ENCODE results near the gene RAD51B. TPM values are rescaled to one million over a fixed set of nuclear protein-coding genes. Genes with fewer than 3 reads are reported as not detected.

RAD51B gene
- total RNA-seq, 1 experiment from 2014 or later, result 29.9 TPM

DNA sequence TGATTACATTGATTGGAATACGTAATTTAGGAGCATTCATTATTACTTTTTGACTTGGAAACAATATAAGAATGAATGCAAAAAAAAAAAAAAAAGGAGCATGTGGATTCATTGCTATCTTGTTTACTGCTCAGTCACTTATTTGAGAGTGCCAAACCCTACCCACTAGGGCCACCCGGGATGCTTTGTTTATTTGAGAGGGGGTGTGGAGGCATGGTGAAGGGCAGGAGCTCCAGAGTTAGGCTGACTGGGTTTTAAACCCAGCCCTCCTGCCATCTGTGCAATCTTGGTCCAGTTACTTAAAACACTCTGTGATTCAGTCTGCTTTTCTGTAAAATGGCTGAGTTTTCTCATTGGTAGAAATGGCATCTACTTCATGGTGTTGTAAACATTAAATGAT lies 195.2 kb downstream of the RAD51B start:
- H4K20me1 ChIP-seq (ENCODE audit: insufficient read depth), result no peaks in the 10 kb centered on the region
- no peak overlapping the region for H3K4me2 ChIP-seq
- POLR2A ChIA-PET (ENCODE audit: unreplicated experiment), result no interaction called here
- no peak overlapping the region for H3K4me3 ChIP-seq
- H3K36me3 ChIP-seq (ENCODE audit: low read depth), result no peaks in the 10 kb centered on the region
- no peaks in the 10 kb centered on the region for H3F3A ChIP-seq (ENCODE audit: insufficient read depth, low read depth)
- CTCF ChIA-PET, result no interaction called here
- intact Hi-C loops (cut with micrococcal nuclease; ENCODE audit: unreplicated experiment), result no loop called here
- no peaks in the 10 kb centered on the region; the same call in 1 of the 2 replicates for H3K9me2 ChIP-seq (ENCODE audit: insufficient read depth)
- no peak for DNase-seq
- H3K27ac ChIP-seq, result no peak overlapping the region
- no peaks in the 10 kb centered on the region for H3K27me3 ChIP-seq (ENCODE audit: insufficient read depth, low read depth)
- TF ChIP-seq, protein P1, sequence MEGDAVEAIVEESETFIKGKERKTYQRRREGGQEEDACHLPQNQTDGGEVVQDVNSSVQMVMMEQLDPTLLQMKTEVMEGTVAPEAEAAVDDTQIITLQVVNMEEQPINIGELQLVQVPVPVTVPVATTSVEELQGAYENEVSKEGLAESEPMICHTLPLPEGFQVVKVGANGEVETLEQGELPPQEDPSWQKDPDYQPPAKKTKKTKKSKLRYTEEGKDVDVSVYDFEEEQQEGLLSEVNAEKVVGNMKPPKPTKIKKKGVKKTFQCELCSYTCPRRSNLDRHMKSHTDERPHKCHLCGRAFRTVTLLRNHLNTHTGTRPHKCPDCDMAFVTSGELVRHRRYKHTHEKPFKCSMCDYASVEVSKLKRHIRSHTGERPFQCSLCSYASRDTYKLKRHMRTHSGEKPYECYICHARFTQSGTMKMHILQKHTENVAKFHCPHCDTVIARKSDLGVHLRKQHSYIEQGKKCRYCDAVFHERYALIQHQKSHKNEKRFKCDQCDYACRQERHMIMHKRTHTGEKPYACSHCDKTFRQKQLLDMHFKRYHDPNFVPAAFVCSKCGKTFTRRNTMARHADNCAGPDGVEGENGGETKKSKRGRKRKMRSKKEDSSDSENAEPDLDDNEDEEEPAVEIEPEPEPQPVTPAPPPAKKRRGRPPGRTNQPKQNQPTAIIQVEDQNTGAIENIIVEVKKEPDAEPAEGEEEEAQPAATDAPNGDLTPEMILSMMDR (conservative IDR thresholded peaks at IDR 0.05), result no peak
- TF ChIP-seq EZH2 (IDR thresholded peaks at IDR 0.05; ENCODE audit: low read depth), result no peak
- H3K9me3 ChIP-seq (ENCODE audit: insufficient read depth, low read depth), result no peaks in the 10 kb centered on the region
- no peaks in the 10 kb centered on the region for H3K79me2 ChIP-seq (ENCODE audit: low read depth)
- H2AFZ ChIP-seq, result no peak overlapping the region
- no TSS peak for BruUV-seq (replicated peaks)
- H3K4me1 ChIP-seq (replicated peaks; ENCODE audit: insufficient read depth), result no peaks in the 10 kb centered on the region

DNA sequence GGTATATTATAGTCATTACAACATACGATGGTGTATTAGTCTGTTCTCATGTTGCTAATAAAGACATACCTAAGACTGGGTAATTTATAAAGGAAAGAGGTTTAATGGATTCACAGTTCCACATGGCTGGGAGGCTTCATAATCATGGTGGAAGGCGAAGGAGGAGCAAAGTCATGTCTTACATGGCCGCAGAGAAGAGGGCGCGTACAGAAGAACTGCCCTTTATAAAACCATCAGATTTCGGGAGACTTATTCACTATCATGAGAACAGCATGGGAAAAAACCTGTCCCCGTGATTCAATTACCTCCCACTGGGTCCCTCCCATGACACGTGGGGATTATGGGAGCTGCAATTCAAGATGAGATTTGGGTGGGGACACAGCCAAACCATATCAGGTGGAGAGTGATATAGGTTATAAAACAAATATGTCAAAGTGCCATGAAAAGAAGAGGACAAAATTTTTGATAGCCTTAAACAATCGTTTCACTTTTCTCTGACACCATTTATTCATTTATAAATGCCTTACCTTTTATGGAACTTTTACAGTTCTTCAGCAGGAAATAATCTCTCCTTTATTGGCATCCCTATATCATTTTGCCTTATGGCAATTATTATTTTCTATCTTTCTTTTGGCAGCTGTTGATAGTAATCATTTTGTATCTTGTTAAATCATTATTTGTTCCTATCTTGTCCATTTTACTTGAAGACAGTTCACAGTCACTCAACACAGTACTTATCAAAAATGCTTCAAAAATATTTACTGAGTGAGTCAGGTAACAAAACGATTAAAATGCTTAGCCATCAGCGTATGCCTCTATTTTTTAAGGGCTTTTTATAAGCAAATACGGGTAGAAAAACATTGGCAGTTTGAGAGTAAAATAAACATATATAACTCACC lies 196.0 kb downstream of the RAD51B start:
- DNase-seq, result no peak
- no peaks in the 10 kb centered on the region for H3K36me3 ChIP-seq (ENCODE audit: low read depth)
- no peaks in the 10 kb centered on the region; the same call in 1 of the 2 replicates for H3K9me2 ChIP-seq (ENCODE audit: insufficient read depth)
- H3K79me2 ChIP-seq (ENCODE audit: low read depth), result no peaks in the 10 kb centered on the region
- H3F3A ChIP-seq (ENCODE audit: insufficient read depth, low read depth), result no peaks in the 10 kb centered on the region
- H2AFZ ChIP-seq, result no peak overlapping the region
- no peak overlapping the region for H3K4me3 ChIP-seq
- POLR2A ChIA-PET (ENCODE audit: unreplicated experiment), result no interaction called here
- no peaks in the 10 kb centered on the region for H3K4me1 ChIP-seq (replicated peaks; ENCODE audit: insufficient read depth)
- no peaks in the 10 kb centered on the region for H3K27me3 ChIP-seq (ENCODE audit: insufficient read depth, low read depth)
- H4K20me1 ChIP-seq (ENCODE audit: insufficient read depth), result no peaks in the 10 kb centered on the region
- no peak for TF ChIP-seq EZH2 (IDR thresholded peaks at IDR 0.05; ENCODE audit: low read depth)
- TF ChIP-seq, protein P1 (conservative IDR thresholded peaks at IDR 0.05), result no peak
- CTCF ChIA-PET, result no interaction called here
- H3K27ac ChIP-seq, result no peak overlapping the region
- H3K9me3 ChIP-seq (ENCODE audit: insufficient read depth, low read depth), result no peaks in the 10 kb centered on the region
- H3K4me2 ChIP-seq, result no peak overlapping the region
- no TSS peak for BruUV-seq (replicated peaks)
- intact Hi-C loops (cut with micrococcal nuclease; ENCODE audit: unreplicated experiment), result no loop called here

GRCh38 chr14:68016255-68016914 lies 196.8 kb downstream of the RAD51B start:
- H4K20me1 ChIP-seq (ENCODE audit: insufficient read depth), result no peaks in the 10 kb centered on the region
- no TSS peak for BruUV-seq (replicated peaks)
- no peak for DNase-seq
- no peaks in the 10 kb centered on the region for H3K79me2 ChIP-seq (ENCODE audit: low read depth)
- no peaks in the 10 kb centered on the region; the same call in 1 of the 2 replicates for H3K9me2 ChIP-seq (ENCODE audit: insufficient read depth)
- H3K27me3 ChIP-seq (ENCODE audit: insufficient read depth, low read depth), result no peaks in the 10 kb centered on the region
- no peak overlapping the region for H2AFZ ChIP-seq
- intact Hi-C loops (cut with micrococcal nuclease; ENCODE audit: unreplicated experiment), result no loop called here
- no peaks in the 10 kb centered on the region for H3K9me3 ChIP-seq (ENCODE audit: insufficient read depth, low read depth)
- no peak overlapping the region for H3K4me3 ChIP-seq
- H3K4me2 ChIP-seq, result no peak overlapping the region
- POLR2A ChIA-PET (ENCODE audit: unreplicated experiment), result no interaction called here
- no peaks in the 10 kb centered on the region for H3K4me1 ChIP-seq (replicated peaks; ENCODE audit: insufficient read depth)
- no peaks in the 10 kb centered on the region for H3K36me3 ChIP-seq (ENCODE audit: low read depth)
- H3K27ac ChIP-seq, result no peak overlapping the region
- no peak for TF ChIP-seq EZH2 (IDR thresholded peaks at IDR 0.05; ENCODE audit: low read depth)
- TF ChIP-seq, protein P1 (conservative IDR thresholded peaks at IDR 0.05), result no peak
- CTCF ChIA-PET, result no interaction called here
- no peaks in the 10 kb centered on the region for H3F3A ChIP-seq (ENCODE audit: insufficient read depth, low read depth)
